ENCODE results near the gene CAV2. TPM values are rescaled to one million over a fixed set of nuclear protein-coding genes. Genes with fewer than 3 reads are reported as not detected.

The CAV2 gene
- polyA plus RNA-seq, 1 of the 3 experiments (the other 2 are of a cell fraction): 182 TPM

DNA sequence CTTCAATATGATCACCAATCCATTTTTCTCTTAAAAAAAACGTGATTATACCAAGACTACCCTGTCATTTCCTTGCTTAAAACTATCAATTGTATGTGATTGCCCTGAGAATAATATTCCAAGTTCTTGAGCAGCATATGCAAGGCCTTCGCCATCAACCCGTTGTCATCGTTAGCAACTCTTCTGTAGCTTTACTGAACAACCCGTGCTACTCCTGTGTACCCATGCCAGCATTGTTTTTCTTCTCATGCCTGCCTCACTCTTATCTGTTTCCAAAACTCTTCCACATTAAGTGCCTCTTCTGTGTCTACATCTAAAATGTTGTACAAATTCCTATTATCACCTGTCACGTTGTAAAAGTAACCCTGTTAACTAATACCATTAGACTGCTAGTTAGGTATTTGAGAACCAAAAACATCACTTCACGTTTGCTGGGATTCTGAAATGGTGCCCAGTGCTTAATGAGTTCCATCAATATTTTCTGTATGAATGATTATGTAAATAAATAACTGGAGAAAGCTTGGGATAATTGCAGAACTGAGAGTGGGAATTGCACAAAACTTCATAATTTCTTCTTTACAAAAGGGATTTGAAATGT, 10.5 kb downstream of the CAV2 start:
- no peak overlapping the region for H3K4me3 ChIP-seq (ENCODE audit: low read depth in 2 of 2, low read length in 1 of 2)
- POLR2A ChIA-PET: no interaction called here
- H4K20me1 ChIP-seq (ENCODE audit: insufficient read depth): no peaks in the 10 kb centered on the region
- H3K9me3 ChIP-seq: no peaks in the 10 kb centered on the region
- no peaks in the 10 kb centered on the region for H3K9me2 ChIP-seq
- peaks cover 25% of the 10 kb centered on the region for H3K79me2 ChIP-seq (ENCODE audit: insufficient read depth)
- peaks cover 32 to 40% of the 10 kb centered on the region in 2 experiments for H3K36me3 ChIP-seq (replicated peaks in 1 of 2; ENCODE audit: control insufficient read depth in 1 of 2, insufficient read depth in 2 of 2, low read length in 1 of 2)
- peaks cover 10 to 69% of the 10 kb centered on the region in 2 experiments; a peak in 3 of 4 replicates for H3K4me1 ChIP-seq (ENCODE audit: control insufficient read depth in 1 of 2, insufficient read depth in 2 of 2, low read depth in 1 of 2, low read length in 1 of 2)
- 34% methylated on average over 7 of the region's 7 CpGs for WGBS (ENCODE audit: low lambda C conversion rate)
- peak overlapping the region; percentile 93 to 95; a peak in 3 of 4 replicates for H3K27ac ChIP-seq (ENCODE audit: low read depth in 2 of 2, low read length in 1 of 2)
- no peak overlapping the region for H3K9ac ChIP-seq
- H3F3A ChIP-seq (replicated peaks; ENCODE audit: insufficient read depth): peaks cover 76% of the 10 kb centered on the region
- CTCF ChIA-PET: interaction anchor here (3.7 kb wide), 1 partner anchor 16 kb away, joined by 12 read pairs; no protein-coding TSS in a partner anchor
- H3K27me3 ChIP-seq (ENCODE audit: insufficient read depth): no peaks in the 10 kb centered on the region
- TF ChIP-seq RAD21 (IDR thresholded peaks at IDR 0.05; ENCODE audit: low read length) (no peak), POLR2AphosphoS5 (IDR thresholded peaks at IDR 0.05; ENCODE audit: low read depth, low read length) (peak; percentile 48; the same call in 1 of the 2 replicates), MEF2A (IDR thresholded peaks at IDR 0.05; ENCODE audit: borderline replicate concordance, low read depth) (no peak), CTCF (IDR thresholded peaks at IDR 0.05) (no peak), JUND (IDR thresholded peaks at IDR 0.05) (0 out of 2 replicates have a peak, but pooled peaks have one; percentile 1)
- TF ChIP-seq, protein P1, sequence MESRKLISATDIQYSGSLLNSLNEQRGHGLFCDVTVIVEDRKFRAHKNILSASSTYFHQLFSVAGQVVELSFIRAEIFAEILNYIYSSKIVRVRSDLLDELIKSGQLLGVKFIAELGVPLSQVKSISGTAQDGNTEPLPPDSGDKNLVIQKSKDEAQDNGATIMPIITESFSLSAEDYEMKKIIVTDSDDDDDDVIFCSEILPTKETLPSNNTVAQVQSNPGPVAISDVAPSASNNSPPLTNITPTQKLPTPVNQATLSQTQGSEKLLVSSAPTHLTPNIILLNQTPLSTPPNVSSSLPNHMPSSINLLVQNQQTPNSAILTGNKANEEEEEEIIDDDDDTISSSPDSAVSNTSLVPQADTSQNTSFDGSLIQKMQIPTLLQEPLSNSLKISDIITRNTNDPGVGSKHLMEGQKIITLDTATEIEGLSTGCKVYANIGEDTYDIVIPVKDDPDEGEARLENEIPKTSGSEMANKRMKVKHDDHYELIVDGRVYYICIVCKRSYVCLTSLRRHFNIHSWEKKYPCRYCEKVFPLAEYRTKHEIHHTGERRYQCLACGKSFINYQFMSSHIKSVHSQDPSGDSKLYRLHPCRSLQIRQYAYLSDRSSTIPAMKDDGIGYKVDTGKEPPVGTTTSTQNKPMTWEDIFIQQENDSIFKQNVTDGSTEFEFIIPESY (IDR thresholded peaks at IDR 0.05; ENCODE audit: borderline replicate concordance, low read depth): no peak
- peak overlapping the region; percentile 66 for H3K4me2 ChIP-seq
- peak overlapping the region; percentile 42 for H2AFZ ChIP-seq (ENCODE audit: low read depth)
- no peak for DNase-seq

- H3K4me3 ChIP-seq (ENCODE audit: low read depth in 2 of 2, low read length in 1 of 2): 0 out of 4 replicates have a peak overlapping the region, but pooled peaks of 1 of the 2 experiments have one; percentile 54
- TF ChIP-seq, protein P1 (IDR thresholded peaks at IDR 0.05; ENCODE audit: borderline replicate concordance, low read depth): no peak
- no peak for TF ChIP-seq JUND (IDR thresholded peaks at IDR 0.05)
- POLR2A ChIA-PET: no interaction called here
- peaks cover 30 to 33% of the 10 kb centered on the region in 2 experiments for H3K36me3 ChIP-seq (replicated peaks in 1 of 2; ENCODE audit: control insufficient read depth in 1 of 2, insufficient read depth in 2 of 2, low read length in 1 of 2)
- no peaks in the 10 kb centered on the region for H4K20me1 ChIP-seq (ENCODE audit: insufficient read depth)
- peak overlapping the region; percentile 67 for H3K9ac ChIP-seq
- no peak for DNase-seq
- peak overlapping the region; percentile 66 for H3K4me2 ChIP-seq
- H3F3A ChIP-seq (replicated peaks; ENCODE audit: insufficient read depth): peaks cover 81% of the 10 kb centered on the region
- H3K9me2 ChIP-seq: no peaks in the 10 kb centered on the region
- CTCF ChIA-PET: interaction anchor here (1.9 to 3.7 kb wide), 2 partner anchors 15 to 80 kb away, joined by 4 to 12 read pairs; no protein-coding TSS in a partner anchor
- no peaks in the 10 kb centered on the region for H3K27me3 ChIP-seq (ENCODE audit: insufficient read depth)
- H3K9me3 ChIP-seq: no peaks in the 10 kb centered on the region
- H3K27ac ChIP-seq (ENCODE audit: low read depth in 2 of 2, low read length in 1 of 2): peak overlapping the region; percentile 93 to 95; a peak in 3 of 4 replicates
- H3K79me2 ChIP-seq (ENCODE audit: insufficient read depth): peaks cover 18% of the 10 kb centered on the region
- H3K4me1 ChIP-seq (ENCODE audit: control insufficient read depth in 1 of 2, insufficient read depth in 2 of 2, low read depth in 1 of 2, low read length in 1 of 2): peaks cover 10 to 66% of the 10 kb centered on the region in 2 experiments
- H2AFZ ChIP-seq (ENCODE audit: low read depth): peak overlapping the region; percentile 57; the same call in 1 of the 2 replicates
These were observed 11.3 kb downstream of the CAV2 start for GRCh38 chr7:116510795-116511194.

Data from SK-N-SH (cell line).